ENCODE measurements around the gene CACNA1C.

The CACNA1C gene

GRCh38 chr12:2646341-2646740, 593.6 kb downstream of the CACNA1C start:
- no peak for DNase-seq (ENCODE audit: low read depth)

DNA sequence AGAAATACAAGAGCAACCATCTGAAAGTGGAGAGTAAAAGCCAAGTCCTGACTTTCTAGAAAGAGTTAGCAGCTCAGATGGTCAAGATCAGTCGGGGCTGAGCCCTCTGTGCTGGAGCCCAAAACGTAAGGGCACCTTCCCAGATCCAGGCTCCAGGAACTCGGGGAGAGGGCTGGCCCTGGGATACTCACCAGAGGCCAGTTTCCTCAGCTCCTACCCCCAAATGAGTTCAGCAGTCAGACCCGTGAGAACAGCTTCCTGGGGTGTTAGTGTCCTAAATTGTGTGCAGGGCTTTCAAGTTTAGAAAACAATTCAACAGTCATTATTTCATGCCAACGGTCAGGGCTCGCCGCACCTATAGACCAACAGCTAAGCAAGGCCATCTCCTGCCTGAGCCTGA, 594.4 kb downstream of the CACNA1C start:
- no peak for DNase-seq (ENCODE audit: low read depth)

DNA sequence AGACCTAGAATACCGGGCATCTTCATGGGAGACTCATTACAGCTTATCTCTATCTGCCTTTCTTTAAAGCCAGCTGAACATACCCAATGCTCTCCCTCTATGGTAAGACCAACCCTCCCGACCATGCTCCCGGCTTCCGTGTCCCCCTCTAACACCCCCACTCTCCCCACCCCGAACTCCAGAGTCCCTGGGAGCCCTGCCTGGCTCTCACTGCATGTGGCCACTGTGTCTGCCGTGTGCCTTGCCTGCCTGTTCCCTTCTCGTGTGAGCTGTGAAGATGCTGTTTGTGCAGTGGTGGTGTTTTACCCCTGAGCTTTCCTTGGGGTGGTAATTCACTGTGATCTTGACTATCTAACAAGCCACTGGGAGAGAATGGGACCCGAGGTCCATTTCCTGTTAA, 595.6 kb downstream of the CACNA1C start:
- no peak for DNase-seq (ENCODE audit: low read depth)

- no peak for DNase-seq (ENCODE audit: low read depth)
Observed at GRCh38 chr12:2649201-2650030, 596.6 kb downstream of the CACNA1C start.

GRCh38 chr12:2650261-2651067, 597.7 kb downstream of the CACNA1C start:
- no peak for DNase-seq (ENCODE audit: low read depth)

DNA sequence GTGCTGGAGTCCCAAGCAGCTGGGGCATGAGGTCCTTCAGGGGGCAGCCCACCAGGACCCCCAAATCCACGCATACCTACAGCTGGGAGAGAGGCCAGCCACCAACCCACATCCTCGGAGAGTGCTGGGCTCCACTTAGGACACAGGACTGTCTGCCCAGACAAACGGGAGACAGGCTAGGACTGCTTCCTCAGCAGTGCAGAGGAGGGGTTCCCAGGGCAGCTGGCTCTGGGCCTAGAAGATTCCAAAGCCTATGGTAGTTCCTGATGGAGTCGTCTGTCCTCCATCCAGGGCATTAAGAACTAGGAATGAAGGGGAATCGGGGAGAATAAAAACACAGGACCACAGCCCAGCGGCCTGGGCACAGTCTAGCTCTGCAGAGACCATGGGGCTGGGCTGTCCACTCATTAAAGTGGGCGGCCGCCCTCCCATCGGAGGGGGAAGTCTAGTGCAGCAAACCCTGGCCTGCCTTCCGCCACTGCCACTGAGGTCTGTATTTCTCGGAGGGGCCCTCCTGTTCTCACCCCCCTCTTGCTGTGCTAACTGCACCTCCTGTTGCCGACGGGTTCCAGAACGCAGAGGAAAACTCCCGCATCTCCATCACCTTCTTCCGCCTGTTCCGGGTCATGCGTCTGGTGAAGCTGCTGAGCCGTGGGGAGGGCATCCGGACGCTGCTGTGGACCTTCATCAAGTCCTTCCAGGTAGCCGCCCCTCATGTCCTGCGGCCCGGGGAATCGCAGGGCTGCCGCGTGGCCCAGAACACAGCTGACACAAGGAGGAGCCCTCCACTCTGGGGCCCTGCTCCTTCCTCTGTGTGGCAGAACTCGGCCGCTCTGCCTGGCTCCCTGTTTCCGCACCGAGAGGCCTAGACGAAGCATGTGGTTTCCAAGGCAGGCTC, 598.5 kb downstream of the CACNA1C start:
- no peak for DNase-seq (ENCODE audit: low read depth)

- no peak for DNase-seq (ENCODE audit: low read depth)
Observed at GRCh38 chr12:2652011-2652400, 599.2 kb downstream of the CACNA1C start.

DNA sequence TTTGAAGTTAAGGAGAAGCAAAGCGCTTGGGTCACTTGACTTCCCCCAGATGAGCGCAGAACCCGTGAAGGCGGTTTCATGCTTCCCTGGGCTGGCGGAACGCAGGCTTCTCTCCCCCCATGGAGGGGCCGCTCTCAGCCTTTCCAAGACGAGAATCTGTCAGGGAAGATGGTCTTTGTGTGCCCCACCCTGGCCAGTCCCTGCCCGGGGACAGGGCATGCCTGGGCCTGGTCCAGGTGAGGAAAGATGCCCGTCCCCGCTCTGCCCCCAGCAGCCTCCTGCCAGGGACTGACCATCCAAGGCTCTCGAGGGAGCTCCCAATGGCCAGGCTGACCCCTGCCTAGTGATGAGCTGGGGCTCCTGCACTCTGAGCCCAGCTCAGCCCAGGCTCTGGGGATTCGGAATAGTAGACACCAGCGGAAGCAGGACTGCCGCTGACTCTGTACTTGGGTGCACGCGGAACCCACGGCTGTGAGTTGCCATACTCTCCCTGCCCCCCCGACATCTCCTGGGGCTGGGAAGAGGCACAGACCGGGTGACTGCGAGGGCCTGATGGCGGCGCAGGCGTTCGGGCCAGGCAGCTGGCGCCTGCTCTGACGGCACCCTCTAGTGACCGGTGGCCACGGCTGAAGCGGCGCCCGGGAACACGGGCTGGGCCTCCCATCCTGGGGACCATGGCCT, 599.8 kb downstream of the CACNA1C start:
- no peak for DNase-seq (ENCODE audit: low read depth)

DNA sequence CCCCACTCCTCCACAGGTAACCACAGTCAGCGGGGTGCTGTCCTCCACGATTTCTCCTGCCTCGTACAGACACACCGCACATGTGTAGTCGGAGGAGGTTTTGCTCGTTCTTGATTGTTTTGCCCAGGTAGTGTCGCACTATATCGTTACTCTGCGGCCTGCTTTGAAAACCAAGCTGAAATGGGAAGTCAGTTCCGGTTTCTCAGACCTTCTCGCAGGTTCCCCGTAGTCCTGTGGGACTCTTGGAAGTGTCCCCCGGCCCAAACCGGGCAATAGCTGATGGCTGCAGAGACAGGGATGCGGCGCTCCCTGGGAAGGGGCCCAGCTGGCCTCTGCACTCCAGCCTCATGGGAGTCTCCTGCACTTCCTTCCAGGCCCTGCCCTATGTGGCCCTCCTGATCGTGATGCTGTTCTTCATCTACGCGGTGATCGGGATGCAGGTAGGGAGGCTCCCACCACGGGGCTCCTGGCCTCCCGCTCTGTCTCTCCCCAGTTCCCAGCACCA, 600.7 kb downstream of the CACNA1C start:
- DNase-seq (ENCODE audit: low read depth) = no peak

DNA sequence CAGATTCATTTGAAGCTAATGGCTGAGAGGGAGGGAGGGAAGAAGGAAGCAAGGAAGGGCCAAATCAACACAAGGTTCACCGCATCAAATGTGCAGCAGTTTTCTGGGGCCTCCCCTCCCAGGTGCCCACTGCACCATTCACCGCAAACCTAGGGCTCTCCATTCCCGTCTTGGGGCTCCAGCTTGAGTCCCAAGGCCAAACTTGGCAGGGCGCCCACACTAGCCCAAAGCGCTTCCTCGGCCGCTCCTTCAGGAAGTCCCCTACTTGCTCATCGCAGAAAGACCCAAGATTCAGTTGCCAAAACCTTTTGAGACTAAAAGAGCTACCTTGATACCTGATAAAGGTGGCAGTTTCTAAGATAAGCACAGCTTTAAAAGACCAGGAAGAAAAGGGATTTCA, 601.5 kb downstream of the CACNA1C start:
- DNase-seq (ENCODE audit: low read depth) = no peak

DNA sequence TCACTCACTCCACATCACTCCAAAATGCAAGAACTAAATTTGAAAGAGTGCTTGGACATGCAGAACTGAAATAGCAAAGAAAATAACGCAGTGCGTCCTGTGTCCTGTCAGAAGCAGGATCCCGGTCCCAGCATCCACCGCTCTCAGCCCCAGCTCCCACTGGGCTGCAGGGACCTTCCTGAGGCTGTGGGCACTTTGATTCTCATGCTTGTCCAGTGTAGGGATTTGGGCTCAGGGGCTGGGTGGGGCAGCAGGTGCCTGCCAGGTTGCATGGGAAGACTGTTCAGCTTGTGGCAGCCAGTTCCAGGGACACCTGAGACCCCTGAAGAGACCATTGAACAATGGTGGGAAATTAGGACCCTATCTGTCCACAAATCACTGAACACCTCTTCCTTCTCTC, 602.0 kb downstream of the CACNA1C start:
- no peak for DNase-seq (ENCODE audit: low read depth)

GRCh38 chr12:2662524-2662923, 609.7 kb downstream of the CACNA1C start:
- DNase-seq (ENCODE audit: low read depth) = no peak

GRCh38 chr12:2664721-2665577, 612.2 kb downstream of the CACNA1C start:
- no peak for DNase-seq (ENCODE audit: low read depth)

GRCh38 chr12:2666411-2666810, 613.6 kb downstream of the CACNA1C start:
- no peak for DNase-seq (ENCODE audit: low read depth)

- no peak for DNase-seq (ENCODE audit: low read depth)
Observed at GRCh38 chr12:2666846-2667245, 614.1 kb downstream of the CACNA1C start.

DNA sequence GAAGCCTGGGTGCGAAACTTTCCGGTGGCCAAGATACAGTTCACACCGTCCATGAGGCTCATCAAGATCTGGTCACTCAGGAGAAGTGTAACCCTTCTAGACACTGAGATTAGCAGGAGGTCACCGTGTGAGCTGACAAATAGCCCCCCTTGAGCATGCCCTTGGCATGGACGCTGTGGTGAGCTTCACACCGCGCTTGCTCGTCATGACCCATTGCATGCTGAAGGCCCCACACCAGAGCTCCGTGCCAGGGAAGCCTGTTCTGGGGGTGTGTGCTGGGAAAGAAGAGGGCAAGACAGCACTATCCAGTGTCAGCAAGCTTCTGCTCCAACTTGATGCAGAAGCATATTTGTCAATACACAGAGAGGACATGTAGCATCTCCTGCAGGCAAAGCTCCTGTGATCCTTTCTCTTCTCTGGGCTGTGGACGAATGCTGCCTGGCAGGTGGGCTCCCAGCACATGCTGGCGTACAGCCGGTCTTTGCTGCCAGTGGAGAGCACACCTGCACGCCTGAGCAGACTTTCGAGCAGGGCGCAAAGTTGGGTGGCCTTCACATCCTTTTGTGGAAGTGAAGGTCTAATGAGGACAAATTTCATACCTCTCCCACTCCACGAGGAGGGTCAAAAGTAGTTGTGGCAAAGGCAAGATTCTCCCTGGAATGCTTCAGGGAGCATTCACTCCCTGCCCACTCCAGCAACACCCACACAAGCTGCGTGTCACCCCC, 615.1 kb downstream of the CACNA1C start:
- DNase-seq (ENCODE audit: low read depth) = no peak

- DNase-seq (ENCODE audit: low read depth) = no peak
Observed at GRCh38 chr12:2668816-2669215, 616.0 kb downstream of the CACNA1C start.

DNA sequence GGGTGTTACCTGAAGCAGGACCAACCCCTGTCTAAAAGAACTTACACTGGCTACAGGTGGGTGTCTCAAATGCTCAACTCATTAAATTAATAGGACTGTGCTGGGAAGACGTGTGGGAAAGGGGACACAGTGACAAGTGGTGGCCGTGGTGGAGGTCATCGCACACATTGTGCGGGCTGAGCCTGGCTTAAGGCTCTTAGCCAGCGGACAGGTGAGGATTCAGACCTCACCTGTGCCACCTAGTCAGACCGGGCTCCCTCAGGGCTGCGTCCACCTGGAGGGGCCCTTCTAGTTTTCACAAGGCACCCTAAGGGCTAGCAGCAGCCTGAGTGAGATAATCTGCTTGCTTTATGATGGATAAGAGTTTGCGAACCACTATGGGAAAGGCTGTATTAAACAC, 616.8 kb downstream of the CACNA1C start:
- DNase-seq (ENCODE audit: low read depth) = no peak

GRCh38 chr12:2672863-2673262, 620.1 kb downstream of the CACNA1C start:
- no peak for DNase-seq (ENCODE audit: low read depth)

All from GM04503 (cell line).